Panc1 (cell line): ENCODE data around the gene GNAI2.

Source experiments
- POLR2AphosphoS5 ChIP-seq: IDR thresholded peaks from 2 replicates; pipeline ENCODE4 v1.6.1; 2012; ENCODE audit warnings: mild to moderate bottlenecking, low read depth, low read length, moderate library complexity
- TCF7L2 ChIP-seq: IDR thresholded peaks from 2 replicates; pipeline ENCODE4 v1.6.1; 2011; ENCODE audit warnings: mild to moderate bottlenecking, low read depth, low read length, inconsistent platforms
- TF ChIP-seq, protein P1 (sequence below): fragments of 450-650 bp; IDR thresholded peaks from 2 replicates; pipeline ENCODE4 v1.5.1; 2017; ENCODE audit warnings: mild to moderate bottlenecking

DNA sequence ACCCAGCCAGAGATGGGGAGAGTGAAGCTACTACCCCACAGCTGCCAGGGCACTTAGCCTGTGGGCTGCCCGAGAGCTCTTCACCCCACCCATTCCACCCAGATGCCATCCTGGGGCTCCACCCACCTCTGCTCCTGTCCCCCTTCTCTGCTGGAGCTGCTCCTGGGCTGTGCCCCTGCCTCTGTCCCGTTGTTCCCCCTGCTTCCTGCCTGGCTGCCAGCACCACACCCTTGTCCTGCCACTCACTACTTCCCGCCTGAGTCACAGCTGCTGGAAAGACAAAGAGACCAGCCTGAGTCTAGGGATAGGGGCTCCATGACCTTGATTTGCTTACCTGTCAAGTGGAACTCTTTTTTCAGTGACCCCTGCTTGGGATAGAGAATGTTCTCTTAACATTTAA lies 12.4 kb downstream of the GNAI2 start:
- TF ChIP-seq, protein P1, sequence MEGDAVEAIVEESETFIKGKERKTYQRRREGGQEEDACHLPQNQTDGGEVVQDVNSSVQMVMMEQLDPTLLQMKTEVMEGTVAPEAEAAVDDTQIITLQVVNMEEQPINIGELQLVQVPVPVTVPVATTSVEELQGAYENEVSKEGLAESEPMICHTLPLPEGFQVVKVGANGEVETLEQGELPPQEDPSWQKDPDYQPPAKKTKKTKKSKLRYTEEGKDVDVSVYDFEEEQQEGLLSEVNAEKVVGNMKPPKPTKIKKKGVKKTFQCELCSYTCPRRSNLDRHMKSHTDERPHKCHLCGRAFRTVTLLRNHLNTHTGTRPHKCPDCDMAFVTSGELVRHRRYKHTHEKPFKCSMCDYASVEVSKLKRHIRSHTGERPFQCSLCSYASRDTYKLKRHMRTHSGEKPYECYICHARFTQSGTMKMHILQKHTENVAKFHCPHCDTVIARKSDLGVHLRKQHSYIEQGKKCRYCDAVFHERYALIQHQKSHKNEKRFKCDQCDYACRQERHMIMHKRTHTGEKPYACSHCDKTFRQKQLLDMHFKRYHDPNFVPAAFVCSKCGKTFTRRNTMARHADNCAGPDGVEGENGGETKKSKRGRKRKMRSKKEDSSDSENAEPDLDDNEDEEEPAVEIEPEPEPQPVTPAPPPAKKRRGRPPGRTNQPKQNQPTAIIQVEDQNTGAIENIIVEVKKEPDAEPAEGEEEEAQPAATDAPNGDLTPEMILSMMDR: no peak
- TF ChIP-seq TCF7L2 (no peak), POLR2AphosphoS5 (no peak)
